ENCODE results near the gene DPF3.

- TF ChIP-seq, protein P1, sequence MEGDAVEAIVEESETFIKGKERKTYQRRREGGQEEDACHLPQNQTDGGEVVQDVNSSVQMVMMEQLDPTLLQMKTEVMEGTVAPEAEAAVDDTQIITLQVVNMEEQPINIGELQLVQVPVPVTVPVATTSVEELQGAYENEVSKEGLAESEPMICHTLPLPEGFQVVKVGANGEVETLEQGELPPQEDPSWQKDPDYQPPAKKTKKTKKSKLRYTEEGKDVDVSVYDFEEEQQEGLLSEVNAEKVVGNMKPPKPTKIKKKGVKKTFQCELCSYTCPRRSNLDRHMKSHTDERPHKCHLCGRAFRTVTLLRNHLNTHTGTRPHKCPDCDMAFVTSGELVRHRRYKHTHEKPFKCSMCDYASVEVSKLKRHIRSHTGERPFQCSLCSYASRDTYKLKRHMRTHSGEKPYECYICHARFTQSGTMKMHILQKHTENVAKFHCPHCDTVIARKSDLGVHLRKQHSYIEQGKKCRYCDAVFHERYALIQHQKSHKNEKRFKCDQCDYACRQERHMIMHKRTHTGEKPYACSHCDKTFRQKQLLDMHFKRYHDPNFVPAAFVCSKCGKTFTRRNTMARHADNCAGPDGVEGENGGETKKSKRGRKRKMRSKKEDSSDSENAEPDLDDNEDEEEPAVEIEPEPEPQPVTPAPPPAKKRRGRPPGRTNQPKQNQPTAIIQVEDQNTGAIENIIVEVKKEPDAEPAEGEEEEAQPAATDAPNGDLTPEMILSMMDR (IDR thresholded peaks at IDR 0.05): no peak
- no peak for TF ChIP-seq POLR2AphosphoS5 (IDR thresholded peaks at IDR 0.05)
- no peak for TF ChIP-seq POLR2A (IDR thresholded peaks at IDR 0.05)
- TF ChIP-seq EP300 (IDR thresholded peaks at IDR 0.05): no peak
Observed at GRCh38 chr14:72881543-72881942, 12.4 kb downstream of the DPF3 start.

Data from suprapubic skin (tissue), 4 donors.